Astrocyte (in vitro differentiated cells and primary cell): Measurements from ENCODE around the gene PRODH2. TPM values are rescaled to one million over a fixed set of nuclear protein-coding genes. Genes with fewer than 3 reads are reported as not detected.

Experiments used
- DNase-seq: peaks from one replicate; pipeline ENCODE4 v3.0.0-alpha.2; 2010; ENCODE audit warnings: low read depth
- FAIRE-seq: peaks from 2 replicates; lab custom pipeline; 2011; peaks lifted over from hg19 to GRCh38; lab: Jason Lieb, UNC
- H2AFZ ChIP-seq: 2 replicates; pipeline ENCODE4 v1.6.0; 2012; ENCODE audit warnings: low read depth, low read length, inconsistent platforms
- H3K27ac ChIP-seq: 2 replicates; pipeline ENCODE4 v1.5.1; 2011; ENCODE audit warnings: low read depth, low read length, inconsistent platforms
- H3K27me3 ChIP-seq: 2 replicates; pipeline ENCODE4 v1.6.0; 2011; ENCODE audit warnings: low read length, inconsistent platforms; ENCODE audit not compliant: insufficient read depth
- H3K36me3 ChIP-seq: 2 replicates; pipeline ENCODE4 v1.5.1; 2011; ENCODE audit warnings: low read length, inconsistent platforms; ENCODE audit not compliant: insufficient read depth
- H3K4me1 ChIP-seq: 2 replicates; pipeline ENCODE4 v1.5.1; 2011; ENCODE audit warnings: low read length, inconsistent platforms; ENCODE audit not compliant: insufficient read depth
- H3K4me2 ChIP-seq: 2 replicates; pipeline ENCODE4 v1.6.0; 2012; ENCODE audit warnings: low read length, inconsistent platforms
- H3K4me3 ChIP-seq: 2 replicates; pipeline ENCODE4 v1.5.1; 2011; ENCODE audit warnings: low read depth, mild to moderate bottlenecking, low read length, inconsistent platforms; ENCODE audit not compliant: insufficient read depth
- H3K79me2 ChIP-seq: 2 replicates; pipeline ENCODE4 v1.6.0; 2012; ENCODE audit warnings: mild to moderate bottlenecking, low read length, inconsistent platforms; ENCODE audit not compliant: insufficient read depth
- H3K9ac ChIP-seq: 2 replicates; pipeline ENCODE4 v1.6.0; 2012; ENCODE audit warnings: mild to moderate bottlenecking, low read length, inconsistent platforms
- H3K9me3 ChIP-seq: 2 replicates; pipeline ENCODE4 v1.5.1; 2012; ENCODE audit warnings: low read depth, mild to moderate bottlenecking, low read length, inconsistent platforms; ENCODE audit not compliant: insufficient read depth
- H4K20me1 ChIP-seq: 2 replicates; pipeline ENCODE4 v1.6.0; 2012; ENCODE audit warnings: low read length, inconsistent platforms; ENCODE audit not compliant: insufficient read depth
- H3K27ac Mint-ChIP-seq: one replicate; pipeline ENCODE4 v1.8.0; 2021; ENCODE audit warnings: mild to moderate bottlenecking, mixed read lengths; ENCODE audit not compliant: unreplicated experiment
- H3K27me3 Mint-ChIP-seq: one replicate; pipeline ENCODE4 v1.8.0; 2021; ENCODE audit warnings: low read depth, mixed read lengths; ENCODE audit not compliant: unreplicated experiment
- H3K36me3 Mint-ChIP-seq: one replicate; pipeline ENCODE4 v1.8.0; 2021; ENCODE audit warnings: low read depth, mixed read lengths; ENCODE audit not compliant: unreplicated experiment
- H3K4me1 Mint-ChIP-seq: one replicate; pipeline ENCODE4 v1.8.0; 2021; ENCODE audit warnings: low read depth, mixed read lengths; ENCODE audit not compliant: unreplicated experiment
- H3K4me3 Mint-ChIP-seq: one replicate; pipeline ENCODE4 v1.8.0; 2021; ENCODE audit warnings: mild to moderate bottlenecking, moderate library complexity, mixed read lengths; ENCODE audit not compliant: unreplicated experiment
- H3K9me3 Mint-ChIP-seq: one replicate; pipeline ENCODE4 v1.8.0; 2021; ENCODE audit warnings: mild to moderate bottlenecking, mixed read lengths; ENCODE audit not compliant: unreplicated experiment
- EZH2 ChIP-seq: IDR thresholded peaks from 2 replicates; pipeline ENCODE4 v1.6.1; 2012; ENCODE audit warnings: mild to moderate bottlenecking, low read length, inconsistent platforms; ENCODE audit not compliant: insufficient read depth
- total RNA-seq: library from RNA; stranded (reverse); gene quantifications from 2 replicates; pipeline ENCODE4 v1.2.1, GENCODE V29; 2021
- TF ChIP-seq, protein P1 (sequence below): IDR thresholded peaks from 2 replicates; pipeline ENCODE4 v1.5.1; 2011; ENCODE audit warnings: low read depth, mild to moderate bottlenecking, inconsistent platforms, low read length, moderate library complexity; ENCODE audit not compliant: insufficient read depth

PRODH2 gene
- total RNA-seq, 1 donor from 2014 or later, result not detected

DNA sequence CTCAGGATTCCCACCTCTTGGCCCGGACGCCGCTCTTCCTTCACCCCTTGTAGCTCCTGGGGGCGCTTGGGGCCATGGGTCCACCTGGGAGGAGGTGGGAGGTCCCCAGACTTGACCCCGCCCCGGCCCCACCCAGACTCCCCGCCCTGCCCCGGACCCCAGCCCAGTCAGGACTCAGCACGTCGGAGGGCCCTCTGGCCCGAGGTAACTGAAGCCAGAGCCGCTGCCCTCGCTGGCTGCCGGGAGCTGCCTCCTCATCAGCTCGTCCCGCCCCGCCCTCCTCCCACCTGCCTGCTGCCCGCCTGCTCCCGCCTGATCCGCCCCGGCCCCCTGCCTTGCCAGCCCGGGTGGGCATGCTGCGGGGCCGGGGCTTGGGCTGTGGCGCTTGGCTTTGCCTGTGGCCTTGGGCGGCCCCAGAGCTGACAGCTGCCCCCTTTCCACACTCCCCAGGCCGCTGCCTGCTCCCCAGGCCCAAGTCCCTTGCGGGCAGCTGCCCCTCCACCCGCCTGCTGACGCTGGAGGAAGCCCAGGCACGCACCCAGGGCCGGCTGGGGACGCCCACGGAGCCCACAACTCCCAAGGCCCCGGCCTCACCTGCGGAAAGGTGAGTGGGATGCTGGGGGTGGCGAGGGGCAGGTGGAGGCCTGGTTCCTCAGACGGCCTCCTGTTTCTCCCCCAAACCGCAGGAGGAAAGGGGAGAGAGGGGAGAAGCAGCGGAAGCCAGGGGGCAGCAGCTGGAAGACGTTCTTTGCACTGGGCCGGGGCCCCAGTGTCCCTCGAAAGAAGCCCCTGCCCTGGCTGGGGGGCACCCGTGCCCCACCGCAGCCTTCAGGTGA, 27.9 kb downstream of the PRODH2 start:
- H2AFZ ChIP-seq, result no peak overlapping the region
- H3K4me2 ChIP-seq, result no peak overlapping the region

DNA sequence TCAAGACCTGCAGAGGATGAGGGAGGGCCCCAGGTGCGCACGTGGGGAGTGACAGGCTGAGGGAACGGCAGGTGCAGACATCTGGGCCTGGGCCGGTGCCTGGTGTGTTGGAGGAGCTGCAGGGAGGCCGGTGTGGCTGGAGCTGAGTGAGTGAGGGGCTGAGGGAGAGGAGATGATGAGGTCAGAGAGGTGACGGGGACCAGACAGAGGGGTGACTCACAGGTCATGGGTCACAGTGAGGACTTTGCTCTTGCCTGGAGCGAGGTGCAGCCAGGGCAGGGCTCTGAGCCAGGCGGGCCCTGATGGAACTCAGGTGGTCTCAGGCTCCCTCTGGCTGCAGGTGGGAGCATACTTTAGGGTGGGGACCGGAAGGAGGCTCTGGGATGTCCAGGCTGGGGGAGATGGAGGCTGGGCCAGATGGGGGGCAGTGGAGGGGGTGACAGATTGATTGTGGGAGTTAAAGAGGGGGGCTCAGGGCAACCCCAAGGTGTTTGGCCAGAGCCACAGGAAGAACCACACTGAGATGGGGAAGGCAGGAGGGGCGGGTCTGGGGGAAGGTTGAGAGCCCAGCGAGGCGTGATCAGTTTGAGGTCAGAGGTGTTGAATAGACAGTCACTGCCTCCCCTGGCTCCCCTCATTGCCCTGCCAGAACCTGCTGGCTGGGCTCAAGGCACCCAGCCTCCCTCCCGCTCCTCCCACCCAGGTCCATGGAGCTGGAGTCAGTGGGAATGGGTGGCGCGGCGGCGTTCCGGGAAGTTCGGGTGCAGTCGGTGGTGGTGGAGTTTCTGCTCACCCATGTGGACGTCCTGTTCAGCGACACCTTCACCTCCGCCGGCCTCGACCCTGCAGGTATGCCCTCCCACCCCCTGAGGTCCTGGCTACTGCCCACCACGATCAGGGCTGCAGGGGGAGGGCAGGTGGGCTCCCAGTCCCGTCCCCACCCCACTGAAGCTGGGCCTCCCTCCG, 28.9 kb downstream of the PRODH2 start:
- Histone ChIP-seq H3K4me1 (no peaks in the 10 kb centered on the region), H3K4me3 (no peak overlapping the region), H3K4me2 (no peak overlapping the region), H4K20me1 (no peaks in the 10 kb centered on the region), H3K27ac (no peak overlapping the region), H3K9ac (no peak overlapping the region), H3K27me3 (no peaks in the 10 kb centered on the region), H2AFZ (no peak overlapping the region), H3K9me3 (no peaks in the 10 kb centered on the region), H3K36me3 (no peaks in the 10 kb centered on the region), H3K79me2 (no peaks in the 10 kb centered on the region)
- no peak for TF ChIP-seq EZH2
- TF ChIP-seq, protein P1, sequence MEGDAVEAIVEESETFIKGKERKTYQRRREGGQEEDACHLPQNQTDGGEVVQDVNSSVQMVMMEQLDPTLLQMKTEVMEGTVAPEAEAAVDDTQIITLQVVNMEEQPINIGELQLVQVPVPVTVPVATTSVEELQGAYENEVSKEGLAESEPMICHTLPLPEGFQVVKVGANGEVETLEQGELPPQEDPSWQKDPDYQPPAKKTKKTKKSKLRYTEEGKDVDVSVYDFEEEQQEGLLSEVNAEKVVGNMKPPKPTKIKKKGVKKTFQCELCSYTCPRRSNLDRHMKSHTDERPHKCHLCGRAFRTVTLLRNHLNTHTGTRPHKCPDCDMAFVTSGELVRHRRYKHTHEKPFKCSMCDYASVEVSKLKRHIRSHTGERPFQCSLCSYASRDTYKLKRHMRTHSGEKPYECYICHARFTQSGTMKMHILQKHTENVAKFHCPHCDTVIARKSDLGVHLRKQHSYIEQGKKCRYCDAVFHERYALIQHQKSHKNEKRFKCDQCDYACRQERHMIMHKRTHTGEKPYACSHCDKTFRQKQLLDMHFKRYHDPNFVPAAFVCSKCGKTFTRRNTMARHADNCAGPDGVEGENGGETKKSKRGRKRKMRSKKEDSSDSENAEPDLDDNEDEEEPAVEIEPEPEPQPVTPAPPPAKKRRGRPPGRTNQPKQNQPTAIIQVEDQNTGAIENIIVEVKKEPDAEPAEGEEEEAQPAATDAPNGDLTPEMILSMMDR, result no peak
- Mint-ChIP-seq H3K36me3 (peaks cover 11% of the 10 kb centered on the region), H3K27ac (no peak overlapping the region), H3K4me3 (no peak overlapping the region), H3K27me3 (peaks cover 37% of the 10 kb centered on the region), H3K4me1 (peaks cover 4% of the 10 kb centered on the region), H3K9me3 (no peaks in the 10 kb centered on the region)
- no peak for DNase-seq
- no peak for FAIRE-seq

More for the DNA sequence above, 27.9 kb downstream of the PRODH2 start:
- H3K27ac ChIP-seq, result no peak overlapping the region
- no peaks in the 10 kb centered on the region for H3K36me3 ChIP-seq
- FAIRE-seq, result no peak
- DNase-seq, result no peak
- H3K27ac Mint-ChIP-seq, result no peak overlapping the region
- H3K27me3 ChIP-seq, result no peaks in the 10 kb centered on the region
- H3K9ac ChIP-seq, result no peak overlapping the region
- H3K36me3 Mint-ChIP-seq, result peaks cover 11% of the 10 kb centered on the region
- H3K9me3 Mint-ChIP-seq, result no peaks in the 10 kb centered on the region
- no peak overlapping the region for H3K4me3 ChIP-seq
- H3K4me3 Mint-ChIP-seq, result no peak overlapping the region
- TF ChIP-seq, protein P1, result no peak
- TF ChIP-seq EZH2, result no peak
- H3K4me1 Mint-ChIP-seq, result peaks cover 4% of the 10 kb centered on the region
- H3K79me2 ChIP-seq, result no peaks in the 10 kb centered on the region
- peaks cover 39% of the 10 kb centered on the region for H3K27me3 Mint-ChIP-seq
- no peaks in the 10 kb centered on the region for H3K4me1 ChIP-seq
- no peaks in the 10 kb centered on the region for H3K9me3 ChIP-seq
- no peaks in the 10 kb centered on the region for H4K20me1 ChIP-seq
